ENCODE results near the gene ZFYVE16. TPM values are rescaled to one million over a fixed set of nuclear protein-coding genes. Genes with fewer than 3 reads are reported as not detected.

ZFYVE16 gene
- total RNA-seq, 4 donors from 2014 or later = 18.2 to 32.2 (median 28.8) TPM

DNA sequence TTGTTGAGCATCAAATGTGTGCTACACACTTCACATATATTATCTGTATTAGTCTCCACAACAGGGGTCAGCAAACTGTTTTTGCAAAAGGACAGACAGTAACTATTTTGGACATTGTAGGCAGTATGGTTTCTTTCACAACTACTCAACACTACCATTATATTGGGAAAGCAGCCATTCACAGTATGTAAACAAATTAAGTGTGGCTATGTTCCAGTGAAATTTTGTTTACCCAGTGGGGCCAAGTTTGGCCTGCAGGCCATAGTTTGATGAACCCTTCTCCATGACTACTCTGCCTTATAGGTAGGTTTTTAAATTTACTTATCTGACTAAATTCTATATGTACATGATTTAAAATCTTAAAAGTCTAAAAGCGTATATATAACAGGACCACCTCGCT, 67.1 kb downstream of the ZFYVE16 start:
- Histone ChIP-seq H3K27ac (no peak overlapping the region), H3K9me3 (peaks cover 0 to 8% (median 2%) of the 10 kb centered on the region in 4 donors), H3K36me3 (peaks cover 0 to 59% (median 0%) of the 10 kb centered on the region in 3 donors), H3K27me3 (no peaks in the 10 kb centered on the region), H3K4me3 (no peak overlapping the region), H3K4me1 (no peaks in the 10 kb centered on the region)
- no peak for DNase-seq
- no peak for TF ChIP-seq POLR2A (IDR thresholded peaks at IDR 0.05)
- TF ChIP-seq CTCF (IDR thresholded peaks at IDR 0.05) = no peak

GRCh38 chr5:80479713-80480112, 71.8 kb downstream of the ZFYVE16 start:
- Histone ChIP-seq H3K27me3 (no peaks in the 10 kb centered on the region), H3K36me3 (peaks cover 0 to 35% (median 0%) of the 10 kb centered on the region in 3 donors), H3K9me3 (no peaks in the 10 kb centered on the region), H3K4me3 (no peak overlapping the region), H3K27ac (no peak overlapping the region), H3K4me1 (no peaks in the 10 kb centered on the region)
- TF ChIP-seq CTCF (IDR thresholded peaks at IDR 0.05) (no peak), POLR2A (IDR thresholded peaks at IDR 0.05) (no peak)
- DNase-seq = no peak

DNA sequence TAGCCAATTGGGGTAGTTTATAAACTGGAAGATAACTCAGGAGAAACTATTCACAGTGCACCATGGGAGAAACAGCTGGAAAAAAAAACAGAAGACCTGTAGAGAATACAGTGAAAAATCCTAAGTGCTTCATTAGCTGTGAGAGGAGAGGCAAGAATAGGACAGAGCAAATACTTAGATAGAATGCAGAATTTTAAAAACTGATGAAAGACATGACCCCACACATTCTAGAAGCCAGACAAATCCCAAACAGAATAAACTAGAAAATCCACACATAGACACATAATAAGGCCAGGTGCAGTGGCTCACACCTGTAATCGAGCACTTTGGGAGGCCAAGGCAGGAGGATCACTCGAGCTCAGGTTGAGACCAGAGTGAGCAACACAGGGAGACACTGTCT, 72.5 kb downstream of the ZFYVE16 start:
- Histone ChIP-seq H3K4me3 (no peak overlapping the region), H3K27ac (no peak overlapping the region), H3K27me3 (no peaks in the 10 kb centered on the region), H3K4me1 (no peaks in the 10 kb centered on the region), H3K36me3 (peaks cover 0 to 29% (median 0%) of the 10 kb centered on the region in 3 donors), H3K9me3 (no peaks in the 10 kb centered on the region)
- DNase-seq = no peak
- TF ChIP-seq POLR2A (IDR thresholded peaks at IDR 0.05) = no peak
- TF ChIP-seq CTCF (IDR thresholded peaks at IDR 0.05) = no peak

GRCh38 chr5:80481019-80481893, 73.4 kb downstream of the ZFYVE16 start:
- no peaks in the 10 kb centered on the region for H3K27me3 ChIP-seq
- H3K36me3 ChIP-seq = peaks cover 0 to 20% (median 0%) of the 10 kb centered on the region in 3 donors
- H3K27ac ChIP-seq = no peak overlapping the region
- no peak for TF ChIP-seq POLR2A (IDR thresholded peaks at IDR 0.05)
- peak in 5 of 6 experiments; percentile 22 to 83 (median 74) for TF ChIP-seq CTCF (IDR thresholded peaks at IDR 0.05)
- no peak overlapping the region for H3K4me3 ChIP-seq
- DNase-seq = peak in 1 of 3 donors; percentile 76
- H3K4me1 ChIP-seq = no peaks in the 10 kb centered on the region
- no peaks in the 10 kb centered on the region for H3K9me3 ChIP-seq

GRCh38 chr5:80482578-80482977, 74.7 kb downstream of the ZFYVE16 start:
- TF ChIP-seq POLR2A (IDR thresholded peaks at IDR 0.05) = no peak
- TF ChIP-seq CTCF (IDR thresholded peaks at IDR 0.05) = no peak
- Histone ChIP-seq H3K4me1 (peaks cover 0 to 6% (median 0%) of the 10 kb centered on the region in 4 donors), H3K27me3 (no peaks in the 10 kb centered on the region), H3K27ac (no peak overlapping the region), H3K4me3 (no peak overlapping the region), H3K9me3 (no peaks in the 10 kb centered on the region), H3K36me3 (peaks cover 0 to 8% (median 0%) of the 10 kb centered on the region in 3 donors)
- no peak for DNase-seq

Data from Peyer's patch (tissue), 4 donors.